Omental fat pad (tissue), 4 donors: ENCODE results near the gene ZDHHC14. TPM values are rescaled to one million over a fixed set of nuclear protein-coding genes. Genes with fewer than 3 reads are reported as not detected.
"Not testable (repeated sequence)": the region's sequence is repeated elsewhere in the genome, so short reads cannot be mapped to it uniquely, and the experiment has no call there.

Experiments
- ATAC-seq: fragments of 150-250 bp; one replicate; pipeline ENCODE4 v1.9.1; 2016; ENCODE audit warnings: mild to moderate bottlenecking, moderate library complexity; ENCODE audit not compliant: low FRiP score
- DNase-seq: peaks from one replicate; pipeline ENCODE4 v3.0.0-alpha.2; 2019; ENCODE audit warnings: low spot score
- CTCF ChIP-seq, 3 donors: fragments of 450-650 bp; IDR thresholded peaks; one replicate each; pipeline ENCODE4 v1.5.1; 2016 to 2017; ENCODE audit warnings: antibody characterized with exemption in 3 of 3, mild to moderate bottlenecking in 3 of 3, moderate library complexity in 2 of 3
- total RNA-seq, 4 donors: library from RNA; depleted of rRNA; stranded (reverse); fragments of >200 nt; gene quantifications; one replicate each; pipeline ENCODE4 v1.1.0, GENCODE V29; 2016

The ZDHHC14 gene
- total RNA-seq, 4 donors from 2014 or later, result 5.6 to 13.7 (median 6.9) TPM

- no peak for TF ChIP-seq CTCF (IDR thresholded peaks at IDR 0.05)
- DNase-seq (no peak), ATAC-seq (no peak)
Measured at GRCh38 chr6:157570752-157571151, 189.8 kb downstream of the ZDHHC14 start.

GRCh38 chr6:157571269-157571668 is 190.3 kb downstream of the ZDHHC14 start:
- no peak for TF ChIP-seq CTCF (IDR thresholded peaks at IDR 0.05)
- DNase-seq (no peak), ATAC-seq (no peak)

- no peak for TF ChIP-seq CTCF (IDR thresholded peaks at IDR 0.05)
- no peak for DNase-seq
- ATAC-seq, result no peak
Measured at GRCh38 chr6:157571950-157572349, 191.0 kb downstream of the ZDHHC14 start.

GRCh38 chr6:157574851-157575424 is 193.9 kb downstream of the ZDHHC14 start:
- no peak for ATAC-seq
- no peak for DNase-seq
- TF ChIP-seq CTCF (IDR thresholded peaks at IDR 0.05), result no peak

- TF ChIP-seq CTCF (IDR thresholded peaks at IDR 0.05), result no peak
- ATAC-seq, result no peak
- no peak for DNase-seq
Measured at GRCh38 chr6:157575436-157576145, 194.6 kb downstream of the ZDHHC14 start.

GRCh38 chr6:157576991-157577390 is 196.0 kb downstream of the ZDHHC14 start:
- DNase-seq, result not testable (repeated sequence)

GRCh38 chr6:157578527-157578926 is 197.5 kb downstream of the ZDHHC14 start:
- ATAC-seq, DNase-seq: not testable (repeated sequence)

More at GRCh38 chr6:157576991-157577390, 196.0 kb downstream of the ZDHHC14 start:
- ATAC-seq, result not testable (repeated sequence)

GRCh38 chr6:157579467-157580031 is 198.6 kb downstream of the ZDHHC14 start:
- ATAC-seq, result no peak
- DNase-seq, result no peak
- TF ChIP-seq CTCF (IDR thresholded peaks at IDR 0.05), result no peak
